Measurements from ENCODE around the gene SNAP47. TPM values are rescaled to one million over a fixed set of nuclear protein-coding genes. Genes with fewer than 3 reads are reported as not detected.
A peak's percentile ranks its signal among the peaks of the same experiment; 100 is the strongest.

Gene SNAP47
- total and polyA plus RNA-seq, 3 experiments from 2014 or later = 27.0 to 47.4 (median 28.4) TPM

DNA sequence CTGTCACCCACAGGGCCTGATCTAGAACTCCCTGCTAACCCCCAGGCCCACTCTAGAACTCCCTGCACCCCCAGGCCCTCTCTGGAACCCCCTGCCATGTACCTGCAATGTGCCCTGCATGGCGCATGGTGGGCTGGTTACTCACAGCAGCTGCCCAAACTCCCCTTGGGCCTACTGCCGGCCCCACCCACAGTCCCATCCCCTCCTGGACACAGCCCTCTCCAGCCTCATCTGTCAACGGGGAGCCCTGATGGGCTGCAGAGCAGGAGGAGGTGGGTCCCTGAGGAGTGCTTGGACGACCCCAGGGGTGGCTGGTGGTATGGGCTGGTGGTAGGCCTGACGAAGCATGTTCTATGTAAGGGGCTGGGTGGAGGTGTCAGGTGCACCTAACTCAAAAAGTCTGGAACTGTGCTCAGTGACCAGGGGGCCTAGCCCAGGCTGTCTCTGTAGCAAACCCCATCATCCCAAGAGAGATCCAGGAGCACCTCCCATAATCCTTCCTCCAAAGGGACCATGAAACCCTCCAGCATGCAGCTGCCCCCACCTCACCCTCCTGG, 61.2 kb downstream of the SNAP47 start:
- POLR2A ChIA-PET = interaction anchor here (0.5 kb wide), 1 partner anchor 858 kb away, joined by 4 read pairs; no protein-coding TSS in a partner anchor
- H3K9me3 Mint-ChIP-seq = no peaks in the 10 kb centered on the region
- Histone ChIP-seq H3K4me3 (ENCODE audit: low read length) (no peak overlapping the region), H3K4me1 (ENCODE audit: insufficient read depth, low read length) (no peaks in the 10 kb centered on the region), H3K27ac (ENCODE audit: low read depth, low read length) (no peak overlapping the region), H3K27me3 (ENCODE audit: insufficient read depth, low read length, poor library complexity, severe bottlenecking) (no peaks in the 10 kb centered on the region), H3K36me3 (ENCODE audit: insufficient read depth, low read length) (no peaks in the 10 kb centered on the region), H3K9me3 (ENCODE audit: low read length) (no peaks in the 10 kb centered on the region)
- H3K4me3 Mint-ChIP-seq = no peak overlapping the region
- CTCF ChIA-PET = interaction anchor here (2.2 kb wide), 1 partner anchor 31 kb away, joined by 7 read pairs; no protein-coding TSS in a partner anchor
- H3K4me1 Mint-ChIP-seq = no peaks in the 10 kb centered on the region
- H3K27me3 Mint-ChIP-seq = peaks cover 2 to 5% of the 10 kb centered on the region in 2 donors
- H3K36me3 Mint-ChIP-seq = no peaks in the 10 kb centered on the region
- DNase-seq = no peak
- no peak overlapping the region for H3K27ac Mint-ChIP-seq

DNA sequence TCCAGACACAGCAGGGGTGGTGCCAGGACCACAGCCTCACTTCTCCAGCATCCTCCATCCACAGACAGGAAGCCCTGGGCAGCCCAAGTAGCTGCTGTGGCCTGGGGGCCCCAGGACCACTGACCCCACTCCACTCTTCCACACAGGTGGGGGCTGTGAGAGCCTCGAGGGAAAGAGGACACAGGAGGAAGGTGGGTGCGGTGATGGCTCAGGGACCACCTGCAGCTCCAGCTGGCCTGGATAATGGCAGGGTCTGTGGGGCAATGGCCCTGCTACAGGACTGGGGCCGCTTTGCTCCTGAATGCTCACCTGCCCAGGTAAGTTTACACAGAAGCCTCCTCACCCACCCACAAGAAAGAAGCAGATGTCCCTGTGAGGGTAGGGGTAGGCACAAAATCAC, 61.9 kb downstream of the SNAP47 start:
- no peaks in the 10 kb centered on the region for H3K4me1 ChIP-seq (ENCODE audit: insufficient read depth, low read length)
- H3K27me3 ChIP-seq (ENCODE audit: insufficient read depth, low read length, poor library complexity, severe bottlenecking) = no peaks in the 10 kb centered on the region
- no peak overlapping the region for H3K4me3 ChIP-seq (ENCODE audit: low read length)
- H3K27ac Mint-ChIP-seq = no peak overlapping the region
- CTCF ChIA-PET = no interaction called here
- no peak for DNase-seq
- POLR2A ChIA-PET = no interaction called here
- H3K9me3 Mint-ChIP-seq = no peaks in the 10 kb centered on the region
- no peak overlapping the region for H3K27ac ChIP-seq (ENCODE audit: low read depth, low read length)
- no peaks in the 10 kb centered on the region for H3K36me3 Mint-ChIP-seq
- no peak overlapping the region for H3K4me3 Mint-ChIP-seq
- no peaks in the 10 kb centered on the region for H3K36me3 ChIP-seq (ENCODE audit: insufficient read depth, low read length)
- no peaks in the 10 kb centered on the region for H3K4me1 Mint-ChIP-seq
- peaks cover 2 to 5% of the 10 kb centered on the region in 2 donors for H3K27me3 Mint-ChIP-seq
- no peaks in the 10 kb centered on the region for H3K9me3 ChIP-seq (ENCODE audit: low read length)

DNA sequence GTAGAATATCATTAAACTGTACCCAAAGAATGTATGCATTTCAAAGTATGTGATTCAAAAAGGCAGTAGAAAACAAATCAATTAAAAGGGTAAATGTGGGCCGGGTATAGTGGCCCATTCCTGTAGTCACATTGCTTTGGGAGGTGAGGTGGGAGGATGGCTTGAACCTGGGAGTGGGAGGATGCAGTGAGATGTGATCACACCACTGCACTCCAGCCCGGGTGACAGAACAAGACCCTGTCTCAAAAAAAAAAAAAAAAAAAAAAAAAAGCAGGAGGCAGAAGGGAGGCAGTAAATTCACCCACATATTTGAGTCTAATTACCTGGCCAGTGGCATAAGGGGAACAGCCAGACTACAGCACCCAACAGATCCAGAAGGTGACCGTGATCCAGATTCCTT, 62.4 kb downstream of the SNAP47 start:
- DNase-seq = no peak
- Histone ChIP-seq H3K4me3 (ENCODE audit: low read length) (no peak overlapping the region), H3K9me3 (ENCODE audit: low read length) (no peaks in the 10 kb centered on the region), H3K27ac (ENCODE audit: low read depth, low read length) (no peak overlapping the region), H3K27me3 (ENCODE audit: insufficient read depth, low read length, poor library complexity, severe bottlenecking) (no peaks in the 10 kb centered on the region), H3K36me3 (ENCODE audit: insufficient read depth, low read length) (no peaks in the 10 kb centered on the region), H3K4me1 (ENCODE audit: insufficient read depth, low read length) (no peaks in the 10 kb centered on the region)
- H3K36me3 Mint-ChIP-seq = no peaks in the 10 kb centered on the region
- H3K27ac Mint-ChIP-seq = peak overlapping the region in 1 of 8 donors; percentile 79
- CTCF ChIA-PET = no interaction called here
- no peak overlapping the region for H3K4me3 Mint-ChIP-seq
- no peaks in the 10 kb centered on the region for H3K4me1 Mint-ChIP-seq
- POLR2A ChIA-PET = no interaction called here
- H3K27me3 Mint-ChIP-seq = peaks cover 2 to 5% of the 10 kb centered on the region in 2 donors
- no peaks in the 10 kb centered on the region for H3K9me3 Mint-ChIP-seq

DNA sequence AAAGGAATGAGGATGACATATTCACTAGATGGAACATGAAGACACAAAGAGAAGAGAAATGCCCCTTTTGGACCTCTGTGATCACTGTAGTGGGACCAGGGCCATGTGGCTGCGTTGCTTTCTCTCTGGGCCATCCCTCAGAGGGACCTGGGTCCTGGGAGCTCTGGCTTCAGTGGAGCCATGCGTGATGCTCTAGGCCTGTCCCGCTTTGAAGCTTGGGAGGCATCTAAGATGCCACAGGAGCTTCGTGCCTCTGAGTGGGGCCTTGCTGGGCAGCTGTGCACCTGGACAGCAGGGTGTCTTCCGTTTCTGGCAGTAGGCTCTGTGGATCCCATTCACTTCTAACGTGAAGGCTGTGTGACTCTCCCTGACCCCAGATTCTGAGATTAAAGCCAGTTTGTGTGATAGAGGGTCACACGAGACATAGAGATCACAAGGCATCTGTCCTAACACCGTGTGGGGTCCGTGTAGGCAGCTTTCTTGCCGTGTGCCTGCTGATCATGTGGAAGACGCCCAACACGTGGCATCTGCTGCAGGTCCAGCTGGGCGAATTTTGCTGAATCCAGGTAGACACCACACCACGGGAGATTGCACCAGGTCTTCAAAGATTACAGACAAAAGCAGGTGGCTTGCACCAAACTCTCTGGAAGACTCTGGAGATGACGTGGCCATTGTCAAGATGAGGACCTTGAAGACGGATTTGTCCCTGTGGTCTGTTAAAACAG, 63.0 kb downstream of the SNAP47 start:
- CTCF ChIA-PET = interaction anchor here (1.0 kb wide), 1 partner anchor 20 kb away, joined by 4 read pairs; no protein-coding TSS in a partner anchor
- DNase-seq = no peak
- Mint-ChIP-seq H3K27me3 (peaks cover 2 to 5% of the 10 kb centered on the region in 2 donors), H3K4me1 (no peaks in the 10 kb centered on the region), H3K9me3 (peaks cover 0 to 1% (median 0%) of the 10 kb centered on the region in 5 donors), H3K27ac (no peak overlapping the region), H3K4me3 (no peak overlapping the region), H3K36me3 (no peaks in the 10 kb centered on the region)
- no peak overlapping the region for H3K27ac ChIP-seq (ENCODE audit: low read depth, low read length)
- H3K27me3 ChIP-seq (ENCODE audit: insufficient read depth, low read length, poor library complexity, severe bottlenecking) = no peaks in the 10 kb centered on the region
- no peaks in the 10 kb centered on the region for H3K4me1 ChIP-seq (ENCODE audit: insufficient read depth, low read length)
- no peaks in the 10 kb centered on the region for H3K36me3 ChIP-seq (ENCODE audit: insufficient read depth, low read length)
- POLR2A ChIA-PET = no interaction called here
- H3K4me3 ChIP-seq (ENCODE audit: low read length) = no peak overlapping the region
- no peaks in the 10 kb centered on the region for H3K9me3 ChIP-seq (ENCODE audit: low read length)

DNA sequence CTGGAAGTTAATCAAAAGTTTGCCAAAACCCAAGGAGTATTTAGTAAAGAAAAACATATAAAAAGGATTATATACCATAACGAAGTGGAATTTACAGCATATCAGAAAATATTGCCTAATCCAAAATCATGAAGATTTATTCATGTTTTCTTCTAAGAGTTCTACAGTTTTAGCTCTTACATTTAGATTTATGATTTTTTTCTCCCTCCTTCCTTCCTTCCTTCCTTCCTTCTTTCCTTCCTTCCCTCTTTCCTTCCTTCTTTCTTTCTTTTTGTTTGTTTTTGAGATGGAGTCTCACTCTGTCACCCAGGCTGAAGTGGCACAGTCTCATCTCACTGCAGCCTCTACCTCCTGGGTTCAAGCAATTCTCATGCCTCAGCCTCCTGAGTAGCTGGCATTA, 64.5 kb downstream of the SNAP47 start:
- no peak overlapping the region for H3K4me3 Mint-ChIP-seq
- CTCF ChIA-PET = no interaction called here
- H3K9me3 Mint-ChIP-seq = peaks cover 2 to 8% (median 6%) of the 10 kb centered on the region in 5 donors
- H3K36me3 Mint-ChIP-seq = peaks cover 0 to 11% (median 1%) of the 10 kb centered on the region in 3 donors
- no peaks in the 10 kb centered on the region for H3K36me3 ChIP-seq (ENCODE audit: insufficient read depth, low read length)
- DNase-seq = no peak
- H3K27me3 ChIP-seq (ENCODE audit: insufficient read depth, low read length, poor library complexity, severe bottlenecking) = no peaks in the 10 kb centered on the region
- no peak overlapping the region for H3K27ac ChIP-seq (ENCODE audit: low read depth, low read length)
- no peak overlapping the region for H3K4me3 ChIP-seq (ENCODE audit: low read length)
- H3K27ac Mint-ChIP-seq = peak overlapping the region in 2 of 8 donors; percentile 6 to 62
- POLR2A ChIA-PET = no interaction called here
- no peaks in the 10 kb centered on the region for H3K4me1 Mint-ChIP-seq
- H3K9me3 ChIP-seq (ENCODE audit: low read length) = no peaks in the 10 kb centered on the region
- no peaks in the 10 kb centered on the region for H3K4me1 ChIP-seq (ENCODE audit: insufficient read depth, low read length)
- H3K27me3 Mint-ChIP-seq = peaks cover 8 to 15% of the 10 kb centered on the region in 2 donors

DNA sequence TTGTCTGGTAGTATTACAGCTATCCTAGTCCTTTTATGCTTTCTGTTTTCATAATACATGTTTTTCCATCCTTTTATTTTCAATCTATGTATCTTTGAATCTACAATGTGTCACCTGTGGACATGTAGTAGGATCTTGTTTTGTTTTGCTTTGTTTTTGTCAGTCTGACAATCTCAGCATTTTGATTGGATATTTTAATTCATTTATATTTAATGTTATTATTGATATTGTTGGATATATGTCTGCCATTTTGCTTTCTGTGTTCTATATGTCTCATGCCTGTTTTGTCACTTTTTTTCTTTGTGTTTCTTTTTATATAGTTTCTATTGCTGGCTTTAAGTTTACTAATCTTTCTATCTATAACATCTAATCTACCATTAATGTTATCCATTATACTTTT, 68.7 kb downstream of the SNAP47 start:
- Histone ChIP-seq H3K4me1 (ENCODE audit: insufficient read depth, low read length) (no peaks in the 10 kb centered on the region), H3K9me3 (ENCODE audit: low read length) (no peaks in the 10 kb centered on the region), H3K27ac (ENCODE audit: low read depth, low read length) (no peak overlapping the region), H3K4me3 (ENCODE audit: low read length) (no peak overlapping the region), H3K27me3 (ENCODE audit: insufficient read depth, low read length, poor library complexity, severe bottlenecking) (no peaks in the 10 kb centered on the region), H3K36me3 (ENCODE audit: insufficient read depth, low read length) (no peaks in the 10 kb centered on the region)
- peaks cover 2 to 10% (median 6%) of the 10 kb centered on the region in 5 donors for H3K9me3 Mint-ChIP-seq
- peaks cover 0 to 15% (median 4%) of the 10 kb centered on the region in 3 donors for H3K36me3 Mint-ChIP-seq
- no peak overlapping the region for H3K4me3 Mint-ChIP-seq
- no peak for DNase-seq
- no peak overlapping the region for H3K27ac Mint-ChIP-seq
- H3K4me1 Mint-ChIP-seq = peaks cover 7 to 13% (median 13%) of the 10 kb centered on the region in 3 donors
- peaks cover 10 to 25% of the 10 kb centered on the region in 2 donors for H3K27me3 Mint-ChIP-seq
- ChIA-PET CTCF (no interaction called here), POLR2A (no interaction called here)

DNA sequence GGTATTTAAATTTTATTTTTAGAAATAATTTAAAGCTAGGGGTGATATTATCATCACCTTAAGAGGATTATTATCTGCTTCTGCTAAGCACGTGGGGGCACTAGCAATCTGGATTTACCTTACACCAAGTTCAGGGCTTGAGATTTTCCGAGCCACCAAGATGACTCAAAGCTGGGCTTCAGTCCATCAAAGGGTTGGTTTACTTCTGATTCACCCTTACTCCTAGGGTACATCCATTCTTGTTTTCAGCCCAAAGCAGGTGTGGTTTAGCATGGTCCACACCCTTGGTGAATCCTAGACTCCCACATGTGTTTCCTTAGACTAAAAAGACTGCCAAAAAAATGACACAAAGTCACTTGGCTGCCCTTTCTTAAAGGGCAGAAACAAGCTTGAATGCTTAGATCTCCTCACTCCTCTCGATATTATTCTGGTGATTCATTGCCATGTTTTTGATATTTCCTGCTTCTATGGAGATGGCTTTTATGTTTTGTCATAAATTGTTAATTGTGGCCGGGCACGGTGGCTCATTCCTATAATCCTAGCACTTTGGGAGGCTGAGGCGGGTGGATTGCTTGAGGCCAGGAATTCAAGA, 70.5 kb downstream of the SNAP47 start:
- ChIA-PET CTCF (no interaction called here), POLR2A (no interaction called here)
- no peaks in the 10 kb centered on the region for H3K36me3 ChIP-seq (ENCODE audit: insufficient read depth, low read length)
- no peaks in the 10 kb centered on the region for H3K9me3 ChIP-seq (ENCODE audit: low read length)
- Mint-ChIP-seq H3K9me3 (peaks cover 2 to 10% (median 6%) of the 10 kb centered on the region in 5 donors), H3K4me3 (no peak overlapping the region), H3K27ac (no peak overlapping the region), H3K36me3 (peaks cover 0 to 15% (median 4%) of the 10 kb centered on the region in 3 donors), H3K4me1 (peaks cover 11 to 20% (median 19%) of the 10 kb centered on the region in 3 donors), H3K27me3 (peaks cover 8 to 25% of the 10 kb centered on the region in 2 donors)
- H3K27me3 ChIP-seq (ENCODE audit: insufficient read depth, low read length, poor library complexity, severe bottlenecking) = no peaks in the 10 kb centered on the region
- H3K27ac ChIP-seq (ENCODE audit: low read depth, low read length) = no peak overlapping the region
- DNase-seq = no peak
- H3K4me1 ChIP-seq (ENCODE audit: insufficient read depth, low read length) = no peaks in the 10 kb centered on the region
- no peak overlapping the region for H3K4me3 ChIP-seq (ENCODE audit: low read length)

DNA sequence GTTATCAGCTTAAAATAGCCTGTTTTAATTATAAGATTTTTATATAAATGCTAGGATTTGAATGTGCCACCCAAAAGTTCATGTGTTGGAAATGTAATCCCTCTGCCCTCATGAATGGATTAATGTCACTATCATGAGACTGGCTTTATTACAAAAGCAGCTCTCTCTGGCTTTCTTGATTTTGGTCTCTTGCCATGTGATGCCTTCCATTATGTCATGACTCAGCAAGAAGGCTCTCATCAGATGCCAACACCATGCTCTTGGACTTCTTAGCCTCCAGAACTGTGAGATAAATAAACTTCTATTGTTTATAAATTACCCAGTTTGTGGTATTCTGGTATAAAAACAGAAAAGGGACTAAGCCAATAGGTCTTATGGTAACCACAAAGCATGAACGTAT, 73.3 kb downstream of the SNAP47 start:
- no peak overlapping the region for H3K4me3 Mint-ChIP-seq
- Histone ChIP-seq H3K27me3 (ENCODE audit: insufficient read depth, low read length, poor library complexity, severe bottlenecking) (no peaks in the 10 kb centered on the region), H3K9me3 (ENCODE audit: low read length) (peaks cover 2% of the 10 kb centered on the region), H3K4me3 (ENCODE audit: low read length) (no peak overlapping the region), H3K4me1 (ENCODE audit: insufficient read depth, low read length) (no peaks in the 10 kb centered on the region), H3K27ac (ENCODE audit: low read depth, low read length) (no peak overlapping the region), H3K36me3 (ENCODE audit: insufficient read depth, low read length) (no peaks in the 10 kb centered on the region)
- peaks cover 11 to 20% (median 19%) of the 10 kb centered on the region in 3 donors for H3K4me1 Mint-ChIP-seq
- H3K27me3 Mint-ChIP-seq = peaks cover 8 to 22% of the 10 kb centered on the region in 2 donors
- CTCF ChIA-PET = no interaction called here
- H3K9me3 Mint-ChIP-seq = peaks cover 5 to 20% (median 16%) of the 10 kb centered on the region in 5 donors
- DNase-seq = no peak
- H3K27ac Mint-ChIP-seq = peak overlapping the region in 2 of 8 donors; percentile 20 to 51
- POLR2A ChIA-PET = no interaction called here
- peaks cover 0 to 26% (median 4%) of the 10 kb centered on the region in 3 donors for H3K36me3 Mint-ChIP-seq

Data from CD8-positive, alpha-beta memory T cell (primary cell).